ENCODE data around the gene RFC4.

RFC4 gene

DNA sequence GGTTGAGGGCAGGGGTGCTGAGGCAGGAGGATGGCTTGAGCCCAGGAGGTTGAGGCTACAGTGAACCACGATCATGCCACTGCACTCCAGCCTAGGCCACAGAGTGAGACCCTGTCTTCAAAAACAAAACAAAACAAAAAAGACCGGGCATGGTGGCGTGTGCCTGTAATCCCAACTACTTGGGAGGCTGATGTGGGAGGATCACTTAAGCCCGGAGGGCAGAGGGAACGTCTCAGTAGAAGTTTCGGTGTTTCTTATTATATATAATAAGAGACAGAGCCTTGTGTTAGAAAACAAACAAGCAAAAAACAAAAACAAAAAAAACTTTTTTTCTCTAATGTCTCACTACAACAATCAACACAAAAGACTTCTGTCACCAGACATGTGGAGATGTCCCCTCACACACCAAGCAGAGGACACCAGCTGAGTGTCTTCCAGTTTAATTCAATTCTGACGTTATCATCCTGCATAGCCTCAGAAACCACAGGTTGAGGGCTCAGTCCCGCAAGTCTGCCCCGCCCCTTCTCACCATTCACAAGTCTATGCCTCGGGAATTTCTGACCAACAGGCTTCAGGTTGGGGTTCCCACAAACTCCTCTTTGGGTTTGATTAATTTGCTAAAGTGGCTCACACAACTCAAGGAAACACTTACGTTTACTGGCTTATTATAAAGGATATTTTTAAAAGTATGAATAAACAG, 46.9 kb downstream of the RFC4 start:
- no peak overlapping the region for H3K4me3 ChIP-seq (ENCODE audit: low read length)
- TF ChIP-seq ZNF274 (IDR thresholded peaks at IDR 0.05; ENCODE audit: low read depth, low read length): no peak

DNA sequence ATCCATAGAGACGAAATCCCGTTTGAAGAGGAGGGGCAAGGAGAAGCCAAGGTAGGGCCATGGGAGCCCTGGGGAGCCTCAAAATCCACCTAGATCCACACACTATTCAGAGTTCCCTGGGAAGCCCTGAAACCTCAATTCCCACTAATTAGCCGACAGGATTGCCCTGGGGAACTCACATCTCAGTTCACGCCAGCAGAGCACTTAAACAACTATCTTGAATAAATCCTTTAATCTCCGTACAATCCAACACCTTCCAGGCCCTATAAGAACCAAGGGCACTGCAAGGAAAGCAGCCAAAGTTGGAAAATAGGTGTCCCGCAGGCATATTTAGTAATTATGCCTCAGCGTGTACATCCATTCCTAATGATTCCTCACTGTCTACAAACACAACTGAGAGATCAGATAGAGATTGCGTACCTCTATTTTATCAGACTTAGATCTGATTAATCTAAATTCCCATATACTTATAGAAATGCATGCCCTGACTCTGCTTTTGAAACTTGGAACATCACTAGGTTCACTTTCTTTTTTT, 48.5 kb downstream of the RFC4 start:
- no peak overlapping the region for H3K4me3 ChIP-seq (ENCODE audit: low read length)
- no peak for TF ChIP-seq ZNF274 (IDR thresholded peaks at IDR 0.05; ENCODE audit: low read depth, low read length)

DNA sequence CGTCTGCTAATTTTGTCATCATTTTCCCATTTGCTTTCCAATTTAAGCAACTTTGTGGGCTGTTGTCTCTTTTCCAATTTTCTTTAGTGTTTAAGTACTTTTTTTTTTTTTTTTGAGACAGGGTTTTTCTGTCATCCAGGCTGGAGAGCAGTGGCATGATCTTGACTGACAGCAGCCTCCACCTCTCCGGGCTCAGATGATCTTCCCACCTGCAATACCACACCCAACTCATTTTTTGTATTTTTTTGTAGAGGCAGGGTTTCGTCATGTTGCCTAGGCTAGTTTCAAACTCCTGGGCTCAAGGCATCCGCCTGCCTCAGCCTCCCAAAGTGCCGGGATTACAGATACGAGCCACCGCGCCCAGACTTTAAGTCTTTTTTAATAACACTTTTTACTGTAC, 49.1 kb downstream of the RFC4 start:
- no peak overlapping the region for H3K4me3 ChIP-seq (ENCODE audit: low read length)
- no peak for TF ChIP-seq ZNF274 (IDR thresholded peaks at IDR 0.05; ENCODE audit: low read depth, low read length)

DNA sequence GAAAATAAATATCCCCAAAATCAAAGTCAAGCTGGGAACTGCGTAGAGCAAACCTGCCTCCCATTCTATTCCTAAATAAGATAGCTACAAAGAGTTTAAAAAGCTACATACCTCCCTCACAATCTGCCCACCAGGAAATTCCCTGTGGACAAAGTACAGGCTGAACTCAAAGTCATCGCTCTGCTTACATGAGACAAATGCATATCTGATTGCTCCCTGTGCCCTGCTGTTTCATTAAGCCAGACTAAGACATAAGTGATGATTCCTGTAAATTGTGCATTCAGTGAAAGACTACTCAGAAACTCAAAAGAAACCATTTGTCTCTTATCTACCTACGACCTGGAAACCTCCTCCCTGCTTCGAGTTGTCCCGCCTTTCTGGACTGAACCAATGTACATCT, 51.4 kb downstream of the RFC4 start:
- H3K4me3 ChIP-seq (ENCODE audit: low read length): no peak overlapping the region
- TF ChIP-seq ZNF274 (IDR thresholded peaks at IDR 0.05; ENCODE audit: low read depth, low read length): no peak

DNA sequence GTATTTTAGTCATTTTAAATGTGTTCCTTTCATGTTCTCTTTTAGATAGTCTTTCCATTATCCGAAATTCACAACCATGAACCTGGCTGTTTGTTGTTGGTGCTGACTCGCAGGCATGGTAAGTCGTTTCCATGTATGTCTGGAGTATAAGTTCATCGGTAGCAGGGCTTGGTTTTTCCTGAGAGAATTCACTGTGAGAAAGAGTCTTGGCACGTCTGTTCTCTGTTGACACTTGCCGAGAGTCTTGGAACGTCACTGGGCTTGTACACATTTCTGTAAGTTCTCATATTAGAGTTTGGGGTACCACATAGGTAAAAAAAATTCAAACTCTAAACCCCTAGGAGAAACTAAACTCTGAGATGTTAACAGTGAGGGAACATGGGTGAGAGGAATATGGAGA, 52.3 kb downstream of the RFC4 start:
- no peak overlapping the region for H3K4me3 ChIP-seq (ENCODE audit: low read length)
- no peak for TF ChIP-seq ZNF274 (IDR thresholded peaks at IDR 0.05; ENCODE audit: low read depth, low read length)

DNA sequence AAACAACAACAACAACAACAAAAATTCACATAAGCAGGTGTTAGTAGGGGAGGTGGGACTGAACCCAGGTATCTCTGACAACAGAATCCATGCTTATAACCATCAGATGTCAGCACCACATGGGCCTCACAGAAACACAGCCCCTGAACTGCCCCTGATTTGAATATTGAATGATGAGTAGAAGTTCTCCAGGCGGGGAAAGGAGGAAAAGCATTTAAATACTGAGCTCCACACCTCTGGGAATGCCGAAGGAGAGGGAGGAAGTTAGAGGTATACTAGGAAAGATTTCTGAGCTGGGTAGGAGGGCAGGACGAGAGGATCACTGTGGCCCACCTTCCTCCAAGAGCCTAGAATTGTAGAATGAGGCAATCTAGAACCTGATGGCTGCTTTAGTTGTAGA, 54.8 kb downstream of the RFC4 start:
- no peak overlapping the region for H3K4me3 ChIP-seq (ENCODE audit: low read length)
- TF ChIP-seq ZNF274 (IDR thresholded peaks at IDR 0.05; ENCODE audit: low read depth, low read length): no peak

DNA sequence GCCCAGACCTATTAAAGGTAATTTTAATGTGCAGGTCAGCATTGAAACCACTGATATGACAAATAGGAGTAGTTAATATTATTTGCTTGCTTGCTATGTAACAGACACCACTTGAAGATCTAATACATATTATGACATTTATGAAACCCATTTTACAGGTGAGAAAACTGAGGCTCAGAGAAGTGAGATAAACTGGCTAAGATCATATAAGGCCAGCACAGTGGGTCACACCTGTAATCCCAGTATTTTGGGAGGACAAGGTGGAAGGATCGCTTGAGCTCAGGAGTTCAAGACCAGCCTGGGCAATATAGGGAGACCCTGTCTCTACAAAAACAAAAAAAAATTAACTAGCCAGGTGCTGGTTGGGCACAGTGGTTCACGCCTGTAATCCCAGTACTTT, 56.0 kb downstream of the RFC4 start:
- H3K4me3 ChIP-seq (ENCODE audit: low read length): no peak overlapping the region
- TF ChIP-seq ZNF274 (IDR thresholded peaks at IDR 0.05; ENCODE audit: low read depth, low read length): no peak

DNA sequence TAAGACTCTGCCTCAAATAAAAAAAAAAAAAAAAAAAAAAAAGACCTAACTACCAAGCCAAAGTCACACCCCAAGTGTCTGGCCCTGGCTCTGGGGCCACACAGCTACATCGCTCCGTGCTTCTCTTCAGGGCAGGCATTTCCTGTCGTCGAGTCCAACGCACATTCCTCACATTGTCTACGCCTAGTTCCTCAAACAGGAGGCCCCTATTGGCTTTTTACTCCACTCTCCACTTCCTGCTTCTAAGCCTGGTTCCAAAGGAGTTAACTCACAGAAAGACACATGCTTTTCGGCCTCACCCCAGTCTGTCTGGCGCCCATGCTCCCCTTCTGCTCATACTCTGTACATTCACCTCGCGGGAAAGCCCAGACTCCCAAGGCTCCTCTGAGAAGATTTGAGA, 60.3 kb downstream of the RFC4 start:
- no peak for TF ChIP-seq ZNF274 (IDR thresholded peaks at IDR 0.05; ENCODE audit: low read depth, low read length)
- no peak overlapping the region for H3K4me3 ChIP-seq (ENCODE audit: low read length)

DNA sequence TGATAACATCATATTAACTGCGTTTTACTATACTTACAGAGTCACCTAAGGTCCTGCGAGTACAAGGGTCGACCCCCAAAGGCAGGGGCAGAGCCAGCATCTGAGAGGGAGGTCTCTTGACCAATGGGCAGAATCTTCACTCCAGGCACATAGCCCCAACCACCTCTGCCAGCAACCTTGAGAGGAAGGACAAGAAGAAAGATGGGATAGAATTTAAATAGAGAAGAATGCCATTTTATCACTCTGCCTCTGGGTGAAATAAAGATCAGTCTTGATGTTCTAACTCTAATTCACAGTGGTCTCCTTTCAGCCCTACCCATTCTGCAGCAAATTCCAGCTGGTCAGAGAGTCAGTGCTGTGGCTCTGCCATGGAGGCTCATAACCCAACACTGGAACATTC, 62.6 kb downstream of the RFC4 start:
- H3K4me3 ChIP-seq (ENCODE audit: low read length): no peak overlapping the region
- no peak for TF ChIP-seq ZNF274 (IDR thresholded peaks at IDR 0.05; ENCODE audit: low read depth, low read length)

DNA sequence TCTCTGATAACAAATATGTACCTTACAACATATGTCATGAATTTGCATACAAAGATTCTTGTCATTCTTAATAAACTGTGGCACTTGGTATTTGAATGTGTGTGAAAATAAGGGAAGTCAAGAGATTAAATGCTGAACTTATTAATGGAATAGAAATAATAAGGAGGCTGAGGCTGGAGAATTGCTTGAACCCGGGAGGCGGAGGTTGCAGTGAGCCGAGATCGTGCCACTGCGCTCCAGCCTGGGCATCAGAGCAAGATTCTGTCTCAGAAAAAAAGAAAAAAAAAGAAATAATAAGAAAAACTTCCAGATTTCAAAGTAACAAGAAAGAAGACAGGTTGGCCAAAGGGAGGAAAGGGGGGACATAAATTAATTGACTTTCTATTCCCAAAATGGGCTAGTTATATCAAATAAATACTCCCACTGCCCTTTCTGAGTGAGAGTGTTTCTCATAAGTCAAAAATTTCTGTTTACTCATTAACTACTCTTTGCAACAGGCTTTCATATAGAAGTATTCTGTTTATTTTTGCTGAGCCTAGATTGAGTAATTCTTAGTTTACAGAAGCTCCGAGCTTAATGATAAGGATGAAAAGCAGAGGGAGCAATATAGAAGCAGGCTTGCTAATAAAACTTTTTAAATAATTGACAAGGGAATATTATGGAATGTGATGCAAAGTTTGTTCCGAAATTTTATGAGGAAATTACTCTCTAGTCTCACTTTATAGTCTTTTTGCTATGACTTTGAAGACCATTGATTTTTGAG, 63.5 kb downstream of the RFC4 start:
- H3K4me3 ChIP-seq (ENCODE audit: low read length): no peak overlapping the region
- no peak for TF ChIP-seq ZNF274 (IDR thresholded peaks at IDR 0.05; ENCODE audit: low read depth, low read length)
